ENCODE measurements around the gene ZNF772.

ZNF772 gene

GRCh38 chr19:57441979-57442752 is 35.2 kb downstream of the ZNF772 start:
- no peak for DNase-seq (ENCODE audit: low read depth)
- TF ChIP-seq CTCF (IDR thresholded peaks at IDR 0.05; ENCODE audit: low read depth, low read length, missing control alignments) = no peak
- no peak overlapping the region for H3K4me3 ChIP-seq (ENCODE audit: low read depth, low read length)

- DNase-seq (ENCODE audit: low read depth) = no peak
- no peak overlapping the region for H3K4me3 ChIP-seq (ENCODE audit: low read depth, low read length)
- no peak for TF ChIP-seq CTCF (IDR thresholded peaks at IDR 0.05; ENCODE audit: low read depth, low read length, missing control alignments)
These were observed 38.4 kb downstream of the ZNF772 start for GRCh38 chr19:57438925-57439324.

- TF ChIP-seq CTCF (IDR thresholded peaks at IDR 0.05; ENCODE audit: low read depth, low read length, missing control alignments) = no peak
- H3K4me3 ChIP-seq (ENCODE audit: low read depth, low read length) = no peak overlapping the region
- DNase-seq (ENCODE audit: low read depth) = no peak
These were observed 39.4 kb downstream of the ZNF772 start for GRCh38 chr19:57437931-57438330.

- no peak for DNase-seq (ENCODE audit: low read depth)
- no peak for TF ChIP-seq CTCF (IDR thresholded peaks at IDR 0.05; ENCODE audit: low read depth, low read length, missing control alignments)
- H3K4me3 ChIP-seq (ENCODE audit: low read depth, low read length) = peak overlapping the region; percentile 78
These were observed 40.9 kb downstream of the ZNF772 start for GRCh38 chr19:57436417-57436816.

GRCh38 chr19:57435062-57435978 is 42.0 kb downstream of the ZNF772 start, which contains the start of gene ZNF749:
Gene ZNF749, plus strand, starts transcription at chr19:57435325. Its CDS starts 254 bp downstream, at chr19:57435579.
- no peak for TF ChIP-seq CTCF (IDR thresholded peaks at IDR 0.05; ENCODE audit: low read depth, low read length, missing control alignments)
- peak; percentile 97 for DNase-seq (ENCODE audit: low read depth)
- H3K4me3 ChIP-seq (ENCODE audit: low read depth, low read length) = peak within 1 kb of the TSS; percentile 78

- H3K4me3 ChIP-seq (ENCODE audit: low read depth, low read length) = peak overlapping the region; percentile 78
- DNase-seq (ENCODE audit: low read depth) = no peak
- no peak for TF ChIP-seq CTCF (IDR thresholded peaks at IDR 0.05; ENCODE audit: low read depth, low read length, missing control alignments)
These were observed 42.8 kb downstream of the ZNF772 start for GRCh38 chr19:57434386-57435061.

Data from GM12864 (cell line).